SK-N-MC (cell line): ENCODE results near the gene NAP1L4.

Experiments used
- DNase-seq: peaks from one replicate; pipeline ENCODE4 v3.0.0-alpha.2; 2011; ENCODE audit warnings: low read depth, low spot score
- H3K27ac ChIP-seq: fragments of 200-600 bp; sonication (generic); 2 replicates; pipeline ENCODE4 v1.5.1; 2016; ENCODE audit warnings: mixed run types
- H3K36me3 ChIP-seq: fragments of 200-600 bp; sonication (generic); 2 replicates; pipeline ENCODE4 v1.6.1; 2017; ENCODE audit warnings: antibody characterized with exemption, low read length, mixed read lengths; ENCODE audit not compliant: insufficient read depth
- H3K4me3 ChIP-seq: fragments of 200-600 bp; sonication (generic); 2 replicates; pipeline ENCODE4 v1.5.1; 2016
- H3K9ac ChIP-seq: fragments of 200-600 bp; sonication (generic); 2 replicates; pipeline ENCODE4 v1.8.0; 2017; ENCODE audit warnings: mixed run types, mixed read lengths; ENCODE audit not compliant: insufficient read length
- H3K9me3 ChIP-seq: fragments of 200-600 bp; sonication (generic); 2 replicates; pipeline ENCODE4 v1.6.1; 2017; ENCODE audit warnings: low read depth, mild to moderate bottlenecking, antibody characterized with exemption, low read length, moderate library complexity, mixed read lengths
- EZH2 ChIP-seq: fragments of 200-600 bp; sonication (generic); IDR thresholded peaks from one replicate; pipeline ENCODE4 v1.6.1; 2017; ENCODE audit warnings: antibody characterized with exemption
- FOXP2 ChIP-seq: optimal IDR thresholded peaks from 2 replicates; pipeline ENCODE3; 2011; ENCODE audit warnings: mild to moderate bottlenecking, moderate library complexity; ENCODE audit not compliant: insufficient read depth; ENCODE audit errors: extremely low read length, control extremely low read depth
- POLR2AphosphoS5 ChIP-seq: IDR thresholded peaks from 2 replicates; pipeline ENCODE4 v1.6.1; 2012; ENCODE audit warnings: mild to moderate bottlenecking, low read depth, low read length, borderline replicate concordance

Gene NAP1L4

DNA sequence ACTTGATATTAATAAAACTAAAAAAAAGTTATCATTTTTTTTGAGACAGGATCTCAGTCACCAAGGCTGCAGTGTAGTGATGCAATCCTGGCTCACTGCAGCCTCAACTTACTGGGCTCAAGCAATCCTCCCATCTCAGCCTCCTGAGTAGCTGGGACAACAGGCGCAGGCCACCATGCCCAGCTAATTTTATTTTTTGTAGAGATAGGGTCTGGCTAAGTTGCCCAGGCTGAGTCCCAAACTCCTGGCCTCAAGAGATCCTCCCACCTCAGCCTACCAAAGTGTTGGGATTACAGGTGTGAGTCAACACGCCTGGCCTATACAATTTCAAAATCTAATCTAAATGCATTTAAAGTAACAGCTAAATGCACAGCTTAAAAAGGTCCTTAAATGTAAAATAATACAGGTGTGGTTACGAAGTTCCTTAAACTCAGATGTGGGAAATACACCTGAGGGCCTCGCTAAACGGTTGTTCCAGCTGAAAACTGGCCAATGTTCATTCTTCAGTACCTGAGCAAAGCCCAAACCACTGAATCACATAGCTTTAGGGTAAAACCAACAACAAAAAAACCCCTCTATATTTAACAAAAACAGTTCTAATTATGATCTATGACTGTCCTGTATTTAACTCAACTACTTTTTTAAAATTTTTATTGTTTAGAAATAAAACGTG is 11.8 kb downstream of the NAP1L4 start:
- H3K27ac ChIP-seq, result no peak overlapping the region
- no peak for DNase-seq
- TF ChIP-seq EZH2 (no peak), FOXP2 (no peak), POLR2AphosphoS5 (no peak)

DNA sequence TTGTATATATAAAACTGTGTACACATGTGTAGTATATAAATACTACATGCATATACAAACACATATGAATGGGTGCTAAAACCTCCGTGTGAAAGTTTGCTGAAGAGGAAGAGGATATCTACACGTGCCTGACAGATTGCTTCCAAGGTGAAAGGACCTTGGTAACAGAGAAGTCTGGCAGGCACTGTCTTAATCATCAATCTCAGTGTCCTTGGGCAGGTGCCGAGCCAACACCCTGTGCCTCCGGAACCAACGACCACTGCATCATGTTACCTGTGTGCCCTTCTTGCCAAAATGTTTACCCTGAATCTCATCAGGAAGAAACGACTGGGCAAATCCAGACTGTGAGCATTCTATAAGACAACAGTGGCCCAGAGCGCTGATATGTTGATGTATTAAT is 15.0 kb downstream of the NAP1L4 start:
- Histone ChIP-seq H3K36me3 (peaks cover 73% of the 10 kb centered on the region), H3K27ac (no peak overlapping the region), H3K4me3 (no peak overlapping the region), H3K9ac (no peak overlapping the region), H3K9me3 (no peaks in the 10 kb centered on the region)
- TF ChIP-seq EZH2 (no peak), FOXP2 (no peak), POLR2AphosphoS5 (no peak)
- no peak for DNase-seq

More for the DNA sequence above, 11.8 kb downstream of the NAP1L4 start:
- Histone ChIP-seq H3K9ac (no peak overlapping the region), H3K4me3 (no peak overlapping the region), H3K9me3 (no peaks in the 10 kb centered on the region), H3K36me3 (peaks cover 54% of the 10 kb centered on the region)

DNA sequence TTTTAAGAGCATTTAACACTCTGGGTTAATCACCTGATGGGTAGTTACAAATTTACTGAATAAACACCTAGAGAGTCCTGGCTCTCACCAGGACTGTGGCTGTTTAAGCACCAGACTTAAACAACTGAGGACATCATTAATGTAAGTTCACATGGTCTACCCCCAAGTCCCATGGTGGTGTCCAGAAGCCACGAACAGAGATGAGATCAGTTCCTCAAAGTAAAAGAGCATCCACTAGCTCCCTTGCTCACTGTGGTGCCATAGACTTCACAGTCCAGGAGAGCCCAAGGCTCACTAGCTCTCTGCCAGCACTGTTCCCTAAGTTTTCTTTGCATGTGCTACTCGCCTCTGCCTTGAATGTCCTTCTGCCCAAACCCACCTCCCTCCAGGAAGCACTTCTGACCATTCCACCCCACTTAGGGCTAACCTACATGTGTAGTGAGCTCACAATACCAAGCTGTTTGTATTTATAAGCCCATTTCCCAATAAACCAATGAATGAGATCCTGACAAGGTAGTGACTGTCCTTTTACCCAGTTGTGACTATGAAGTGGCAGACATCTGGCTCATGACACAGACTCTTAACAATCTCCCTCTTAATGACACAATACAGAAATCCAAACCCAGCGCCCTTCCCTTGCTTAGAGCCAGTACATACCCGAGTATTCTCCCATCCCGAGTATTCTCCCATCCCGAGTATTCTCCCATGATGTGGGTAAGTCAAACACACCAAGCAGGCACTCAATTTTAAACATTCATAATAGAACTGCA is 15.7 kb downstream of the NAP1L4 start:
- no peak overlapping the region for H3K27ac ChIP-seq

DNA sequence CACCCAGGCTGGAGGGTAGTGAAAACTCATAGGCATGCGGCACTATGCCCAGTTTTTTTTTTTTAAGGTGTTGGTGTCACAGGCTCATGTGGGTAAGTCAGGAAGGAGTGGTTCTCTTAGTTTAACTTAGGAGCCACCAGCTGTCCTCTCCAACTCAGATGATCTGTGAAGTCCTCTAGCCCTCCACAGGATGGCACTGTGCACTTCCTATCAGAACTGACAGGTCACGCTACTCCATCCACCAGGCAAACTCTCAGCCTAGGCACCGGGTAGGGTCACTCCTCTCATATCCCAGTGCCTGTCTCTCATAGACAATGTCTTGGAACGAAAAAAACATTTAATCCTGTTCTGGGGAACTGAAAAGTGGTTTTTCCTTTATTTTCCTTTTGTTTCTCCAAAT is 16.5 kb downstream of the NAP1L4 start:
- Histone ChIP-seq H3K27ac (no peak overlapping the region), H3K4me3 (no peak overlapping the region), H3K9me3 (no peaks in the 10 kb centered on the region), H3K9ac (no peak overlapping the region), H3K36me3 (peaks cover 88% of the 10 kb centered on the region)
- DNase-seq, result no peak
- no peak for TF ChIP-seq EZH2
- no peak for TF ChIP-seq POLR2AphosphoS5
- no peak for TF ChIP-seq FOXP2

More for the DNA sequence above, 15.7 kb downstream of the NAP1L4 start:
- no peak overlapping the region for H3K4me3 ChIP-seq
- H3K36me3 ChIP-seq, result peaks cover 79% of the 10 kb centered on the region
- DNase-seq, result no peak
- H3K9me3 ChIP-seq, result no peaks in the 10 kb centered on the region
- TF ChIP-seq EZH2 (no peak), FOXP2 (no peak), POLR2AphosphoS5 (no peak)
- no peak overlapping the region for H3K9ac ChIP-seq

DNA sequence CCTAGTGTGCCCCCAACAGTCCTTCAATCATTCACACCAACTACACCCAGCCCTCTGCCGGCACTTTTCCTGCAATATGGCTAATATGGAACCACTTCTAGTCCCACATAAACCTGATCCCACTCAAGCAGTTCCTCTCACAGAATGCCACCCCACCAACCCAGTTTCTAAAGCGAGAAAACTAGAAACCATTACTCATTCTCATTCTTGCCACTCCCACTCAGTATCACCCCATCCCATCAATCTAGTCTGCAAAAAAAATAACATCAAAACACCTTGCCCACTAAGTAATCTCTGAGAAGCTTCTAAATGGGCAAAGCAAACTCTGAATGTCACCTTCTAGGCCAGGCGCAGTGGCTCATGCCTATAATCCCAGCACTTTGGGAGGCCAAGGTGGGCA is 17.9 kb downstream of the NAP1L4 start:
- no peak overlapping the region for H3K4me3 ChIP-seq
- no peak overlapping the region for H3K9ac ChIP-seq
- H3K36me3 ChIP-seq, result peaks cover 100% of the 10 kb centered on the region
- no peak overlapping the region for H3K27ac ChIP-seq
- TF ChIP-seq FOXP2, result no peak
- TF ChIP-seq EZH2, result no peak
- no peak for TF ChIP-seq POLR2AphosphoS5
- no peak for DNase-seq
- no peaks in the 10 kb centered on the region for H3K9me3 ChIP-seq

DNA sequence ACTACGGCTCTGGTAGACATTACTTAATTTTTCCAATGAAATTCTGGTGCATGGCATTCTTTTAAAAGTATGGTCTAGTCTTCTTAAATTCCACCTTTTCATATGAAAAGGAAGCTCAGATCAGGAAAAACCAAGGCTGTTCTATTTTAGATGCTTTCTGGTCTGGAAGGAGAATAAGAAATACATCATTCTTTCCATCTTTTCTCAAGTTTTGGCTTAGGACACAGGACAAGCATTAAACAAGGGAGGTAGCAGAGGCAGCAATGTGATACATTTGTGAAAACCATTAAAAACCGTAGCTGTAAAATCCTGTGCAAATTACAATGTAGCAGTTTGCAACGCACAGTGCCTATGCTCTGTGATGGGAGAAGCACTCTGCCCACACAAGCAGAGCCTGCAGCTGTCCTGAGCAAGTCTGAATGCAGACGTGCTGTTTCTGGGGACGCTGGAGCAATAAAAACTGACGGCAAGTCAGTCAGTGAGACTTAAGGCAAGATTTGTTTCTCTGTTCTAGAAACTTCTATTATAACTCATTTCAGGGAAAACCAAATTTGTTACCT is 23.7 kb downstream of the NAP1L4 start:
- TF ChIP-seq EZH2 (no peak), POLR2AphosphoS5 (no peak), FOXP2 (no peak)
- no peaks in the 10 kb centered on the region for H3K9me3 ChIP-seq
- no peak overlapping the region for H3K27ac ChIP-seq
- H3K36me3 ChIP-seq, result peaks cover 96% of the 10 kb centered on the region
- H3K9ac ChIP-seq, result no peak overlapping the region
- DNase-seq, result no peak
- H3K4me3 ChIP-seq, result no peak overlapping the region

DNA sequence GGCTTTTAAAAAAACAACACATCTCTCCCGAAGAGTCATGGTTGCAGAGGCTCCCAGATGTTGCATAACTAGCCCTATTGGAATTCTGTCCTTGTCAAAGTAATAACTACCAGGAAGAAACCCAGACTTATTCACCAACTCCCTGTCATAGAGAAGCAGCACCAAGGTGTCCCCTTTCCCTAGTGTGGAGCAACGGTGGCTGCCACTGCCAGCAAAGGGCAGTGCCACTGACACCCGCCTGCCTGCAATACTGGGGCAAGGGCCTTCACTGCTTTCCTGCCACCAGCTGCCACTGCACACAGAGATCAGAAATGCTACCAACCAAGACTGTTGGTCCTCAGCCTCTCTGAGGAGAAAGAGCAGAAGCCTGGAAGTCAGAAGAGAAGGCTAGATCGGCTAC is 27.3 kb downstream of the NAP1L4 start:
- Histone ChIP-seq H3K4me3 (no peak overlapping the region), H3K36me3 (peaks cover 93% of the 10 kb centered on the region), H3K9me3 (no peaks in the 10 kb centered on the region), H3K27ac (no peak overlapping the region), H3K9ac (no peak overlapping the region)
- DNase-seq, result no peak
- TF ChIP-seq EZH2 (no peak), POLR2AphosphoS5 (no peak), FOXP2 (no peak)

DNA sequence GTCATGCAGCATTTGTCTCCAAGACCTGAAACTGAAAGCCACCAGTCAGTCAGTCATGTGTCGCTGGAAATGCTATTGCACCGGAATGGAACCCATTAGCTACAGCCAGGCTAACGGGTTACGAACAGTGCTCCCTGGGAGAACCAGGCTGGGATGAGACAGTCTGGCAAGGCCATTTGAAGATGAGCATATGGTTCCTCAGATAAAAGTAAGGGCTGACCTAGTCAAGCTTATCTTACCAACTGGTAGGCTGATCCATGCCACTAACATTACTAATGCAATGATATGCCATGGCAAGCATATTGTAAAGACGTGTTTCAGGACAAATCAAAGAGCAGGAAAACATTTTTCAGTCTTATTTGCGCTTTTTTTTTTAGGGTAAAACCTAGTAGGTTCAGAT is 28.4 kb downstream of the NAP1L4 start:
- Histone ChIP-seq H3K9me3 (no peaks in the 10 kb centered on the region), H3K4me3 (no peak overlapping the region), H3K27ac (no peak overlapping the region), H3K9ac (no peak overlapping the region), H3K36me3 (peaks cover 93% of the 10 kb centered on the region)
- DNase-seq, result no peak
- TF ChIP-seq FOXP2, result no peak
- no peak for TF ChIP-seq POLR2AphosphoS5
- no peak for TF ChIP-seq EZH2
